ENCODE measurements around the gene ST6GALNAC1. TPM values are rescaled to one million over a fixed set of nuclear protein-coding genes. Genes with fewer than 3 reads are reported as not detected.

Gene ST6GALNAC1
- total RNA-seq, 2 experiments from 2014 or later, result 1.4 to 2.1 TPM

- Mint-ChIP-seq H3K36me3 (ENCODE audit: low read depth) (no peaks in the 10 kb centered on the region), H3K9me3 (no peaks in the 10 kb centered on the region), H3K4me1 (peaks cover 2% of the 10 kb centered on the region), H3K4me3 (no peak overlapping the region), H3K27me3 (peaks cover 26% of the 10 kb centered on the region), H3K27ac (no peak overlapping the region)
- DNase-seq, result no peak
- POLR2A ChIA-PET, result no interaction called here
- CTCF ChIA-PET, result interaction anchor here (1.7 kb wide), 1 partner anchor 71 kb away, joined by 5 read pairs; no protein-coding TSS in a partner anchor
Measured at GRCh38 chr17:76593384-76593826, 50.2 kb downstream of the ST6GALNAC1 start.

GRCh38 chr17:76588182-76588581 lies 55.4 kb downstream of the ST6GALNAC1 start:
- ChIA-PET CTCF (interaction anchor here (1.3 kb wide), 1 partner anchor 24 kb away, joined by 3 read pairs; no protein-coding TSS in a partner anchor), POLR2A (interaction anchor here (0.6 kb wide), 1 partner anchor 9 kb away, joined by 5 read pairs; no protein-coding TSS in a partner anchor)
- Mint-ChIP-seq H3K4me1 (peaks cover 9% of the 10 kb centered on the region), H3K4me3 (no peak overlapping the region), H3K27ac (no peak overlapping the region), H3K27me3 (peaks cover 56% of the 10 kb centered on the region), H3K36me3 (ENCODE audit: low read depth) (peaks cover 2% of the 10 kb centered on the region), H3K9me3 (no peaks in the 10 kb centered on the region)
- no peak for DNase-seq

GRCh38 chr17:76586741-76587487 lies 56.6 kb downstream of the ST6GALNAC1 start:
- no peak for DNase-seq
- Mint-ChIP-seq H3K4me1 (peaks cover 9% of the 10 kb centered on the region), H3K36me3 (ENCODE audit: low read depth) (peaks cover 2% of the 10 kb centered on the region), H3K4me3 (no peak overlapping the region), H3K27me3 (peaks cover 63% of the 10 kb centered on the region), H3K27ac (no peak overlapping the region), H3K9me3 (no peaks in the 10 kb centered on the region)
- POLR2A ChIA-PET, result no interaction called here
- CTCF ChIA-PET, result interaction anchor here (0.6 to 1.9 kb wide), 3 partner anchors 14 to 138 kb away, joined by 3 to 6 read pairs (median 5); no protein-coding TSS in a partner anchor

- POLR2A ChIA-PET, result no interaction called here
- H3K27ac Mint-ChIP-seq, result no peak within 1 kb of the TSS
Measured at GRCh38 chr17:76585649-76586593, 57.6 kb downstream of the ST6GALNAC1 start, which contains the start of gene ST6GALNAC2. ST6GALNAC2 (minus strand) TSS chr17:76585860; CDS start chr17:76585808, 52 bp downstream.

GRCh38 chr17:76585033-76585648 lies 58.4 kb downstream of the ST6GALNAC1 start:
- H3K4me1 Mint-ChIP-seq, result peaks cover 9% of the 10 kb centered on the region
- H3K27me3 Mint-ChIP-seq, result peaks cover 59% of the 10 kb centered on the region

More at GRCh38 chr17:76585649-76586593, 57.6 kb downstream of the ST6GALNAC1 start, which contains the start of gene ST6GALNAC2:
- Mint-ChIP-seq H3K4me1 (peaks cover 9% of the 10 kb centered on the region), H3K36me3 (ENCODE audit: low read depth) (peaks cover 2% of the 10 kb centered on the region), H3K4me3 (peak within 1 kb of the TSS; percentile 61), H3K27me3 (peaks cover 62% of the 10 kb centered on the region), H3K9me3 (no peaks in the 10 kb centered on the region)
- CTCF ChIA-PET, result interaction anchor here (0.6 to 1.9 kb wide), 7 partner anchors 15 to 221 kb away, joined by 3 to 6 read pairs (median 5); no protein-coding TSS in a partner anchor
- peak; percentile 27 for DNase-seq

GRCh38 chr17:76584427-76585032 lies 59.0 kb downstream of the ST6GALNAC1 start:
- H3K27me3 Mint-ChIP-seq, result peaks cover 56% of the 10 kb centered on the region
- CTCF ChIA-PET, result interaction anchor here (0.6 to 1.6 kb wide), 3 partner anchors 18 to 31 kb away, joined by 4 to 5 read pairs (median 4); no protein-coding TSS in a partner anchor
- peaks cover 12% of the 10 kb centered on the region for H3K4me1 Mint-ChIP-seq
- H3K27ac Mint-ChIP-seq, result no peak overlapping the region
- H3K36me3 Mint-ChIP-seq (ENCODE audit: low read depth), result peaks cover 2% of the 10 kb centered on the region
- POLR2A ChIA-PET, result no interaction called here
- DNase-seq, result no peak
- peak overlapping the region; percentile 61 for H3K4me3 Mint-ChIP-seq
- H3K9me3 Mint-ChIP-seq, result no peaks in the 10 kb centered on the region

More at GRCh38 chr17:76585033-76585648, 58.4 kb downstream of the ST6GALNAC1 start:
- H3K9me3 Mint-ChIP-seq, result no peaks in the 10 kb centered on the region
- peaks cover 2% of the 10 kb centered on the region for H3K36me3 Mint-ChIP-seq (ENCODE audit: low read depth)
- ChIA-PET CTCF (interaction anchor here (0.6 to 1.9 kb wide), 8 partner anchors 16 to 220 kb away, joined by 3 to 6 read pairs (median 4); no protein-coding TSS in a partner anchor), POLR2A (no interaction called here)
- H3K27ac Mint-ChIP-seq, result no peak overlapping the region
- H3K4me3 Mint-ChIP-seq, result peak overlapping the region; percentile 61
- DNase-seq, result peak; percentile 15

- H3K36me3 Mint-ChIP-seq (ENCODE audit: low read depth), result no peaks in the 10 kb centered on the region
- CTCF ChIA-PET, result interaction anchor here (0.6 kb wide), 2 partner anchors 172 to 635 kb away, joined by 3 read pairs; no protein-coding TSS in a partner anchor
Measured at GRCh38 chr17:76582660-76583059, 60.9 kb downstream of the ST6GALNAC1 start.

GRCh38 chr17:76581515-76581914 lies 62.0 kb downstream of the ST6GALNAC1 start:
- CTCF ChIA-PET, result no interaction called here
- DNase-seq, result no peak

More at GRCh38 chr17:76582660-76583059, 60.9 kb downstream of the ST6GALNAC1 start:
- POLR2A ChIA-PET, result interaction anchor here (0.7 kb wide), 1 partner anchor 82 kb away, joined by 3 read pairs; no protein-coding TSS in a partner anchor
- Mint-ChIP-seq H3K4me1 (peaks cover 12% of the 10 kb centered on the region), H3K4me3 (no peak overlapping the region), H3K9me3 (no peaks in the 10 kb centered on the region), H3K27ac (no peak overlapping the region), H3K27me3 (peaks cover 41% of the 10 kb centered on the region)
- DNase-seq, result no peak

GRCh38 chr17:76579281-76579680 lies 64.3 kb downstream of the ST6GALNAC1 start:
- Mint-ChIP-seq H3K9me3 (no peaks in the 10 kb centered on the region), H3K4me1 (peaks cover 3% of the 10 kb centered on the region), H3K27ac (no peak overlapping the region), H3K4me3 (no peak overlapping the region), H3K27me3 (peaks cover 18% of the 10 kb centered on the region), H3K36me3 (ENCODE audit: low read depth) (no peaks in the 10 kb centered on the region)
- ChIA-PET POLR2A (interaction anchor here (0.5 kb wide), 1 partner anchor 9 kb away, joined by 5 read pairs; no protein-coding TSS in a partner anchor), CTCF (interaction anchor here (0.9 kb wide), 1 partner anchor 19 kb away, joined by 3 read pairs; no protein-coding TSS in a partner anchor)
- no peak for DNase-seq

More at GRCh38 chr17:76581515-76581914, 62.0 kb downstream of the ST6GALNAC1 start:
- H3K27me3 Mint-ChIP-seq, result peaks cover 32% of the 10 kb centered on the region
- H3K4me3 Mint-ChIP-seq, result no peak overlapping the region
- H3K9me3 Mint-ChIP-seq, result no peaks in the 10 kb centered on the region
- POLR2A ChIA-PET, result no interaction called here
- peaks cover 12% of the 10 kb centered on the region for H3K4me1 Mint-ChIP-seq
- no peak overlapping the region for H3K27ac Mint-ChIP-seq
- no peaks in the 10 kb centered on the region for H3K36me3 Mint-ChIP-seq (ENCODE audit: low read depth)

GRCh38 chr17:76578376-76578775 lies 65.2 kb downstream of the ST6GALNAC1 start:
- Mint-ChIP-seq H3K4me1 (peaks cover 3% of the 10 kb centered on the region), H3K4me3 (no peak overlapping the region), H3K27ac (no peak overlapping the region), H3K36me3 (ENCODE audit: low read depth) (no peaks in the 10 kb centered on the region), H3K9me3 (no peaks in the 10 kb centered on the region), H3K27me3 (peaks cover 11% of the 10 kb centered on the region)
- POLR2A ChIA-PET, result interaction anchor here (0.7 kb wide), 1 partner anchor 486 kb away, joined by 3 read pairs; no protein-coding TSS in a partner anchor
- DNase-seq, result no peak
- CTCF ChIA-PET, result interaction anchor here (1.5 to 1.8 kb wide), 2 partner anchors 12 to 20 kb away, joined by 4 to 5 read pairs; no protein-coding TSS in a partner anchor

GRCh38 chr17:76577876-76578275 lies 65.7 kb downstream of the ST6GALNAC1 start:
- H3K27ac Mint-ChIP-seq, result no peak overlapping the region
- H3K36me3 Mint-ChIP-seq (ENCODE audit: low read depth), result no peaks in the 10 kb centered on the region
- H3K9me3 Mint-ChIP-seq, result no peaks in the 10 kb centered on the region
- POLR2A ChIA-PET, result interaction anchor here (0.7 kb wide), 1 partner anchor 485 kb away, joined by 3 read pairs; no protein-coding TSS in a partner anchor
- peaks cover 3% of the 10 kb centered on the region for H3K4me1 Mint-ChIP-seq
- H3K27me3 Mint-ChIP-seq, result peaks cover 6% of the 10 kb centered on the region
- DNase-seq, result no peak
- CTCF ChIA-PET, result interaction anchor here (0.8 to 1.8 kb wide), 3 partner anchors 11 to 20 kb away, joined by 3 to 5 read pairs (median 4); no protein-coding TSS in a partner anchor
- no peak overlapping the region for H3K4me3 Mint-ChIP-seq

Data from activated CD4-positive, alpha-beta T cell treated with anti-CD3 and anti-CD28 coated beads, Interleukin-2, amount 10 ng/mL, durations not matched to agents 7 days and 5 days (primary cell).